Measurements from ENCODE around the gene NPC2. TPM values are rescaled to one million over a fixed set of nuclear protein-coding genes. Genes with fewer than 3 reads are reported as not detected.

NPC2 gene
- polyA plus RNA-seq, 1 donor from 2014 or later, result 46.8 TPM

DNA sequence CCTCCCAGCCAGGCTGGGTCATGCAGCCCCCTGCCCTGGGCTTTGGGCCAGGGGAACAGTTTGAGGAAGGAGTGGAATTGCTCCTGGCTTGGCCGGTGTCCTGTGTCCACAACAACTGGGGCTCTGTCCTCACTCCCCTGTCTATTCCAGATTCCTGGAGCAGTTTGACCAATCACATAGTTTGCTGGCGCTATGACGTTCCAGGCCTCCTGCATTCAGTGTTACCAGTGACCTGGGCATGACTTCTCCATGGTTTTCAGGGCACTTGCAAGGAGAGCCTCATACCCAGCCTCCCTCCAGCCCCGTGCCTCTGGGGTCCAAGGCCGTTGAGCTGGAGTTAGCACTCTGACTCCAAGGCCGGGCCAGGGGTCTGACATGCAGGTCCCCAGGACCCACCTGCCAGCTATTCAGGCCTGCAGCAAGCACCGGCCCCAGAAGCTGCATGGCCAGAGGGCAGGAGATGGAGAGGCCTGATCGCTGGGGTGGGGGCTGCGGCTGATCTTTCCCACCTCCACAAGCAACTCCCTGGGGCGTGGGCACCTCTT lies 34.7 kb upstream of the NPC2 start:
- TF ChIP-seq TAF1 (IDR thresholded peaks at IDR 0.05; ENCODE audit: low read depth), result no peak
- TF ChIP-seq, protein P1, sequence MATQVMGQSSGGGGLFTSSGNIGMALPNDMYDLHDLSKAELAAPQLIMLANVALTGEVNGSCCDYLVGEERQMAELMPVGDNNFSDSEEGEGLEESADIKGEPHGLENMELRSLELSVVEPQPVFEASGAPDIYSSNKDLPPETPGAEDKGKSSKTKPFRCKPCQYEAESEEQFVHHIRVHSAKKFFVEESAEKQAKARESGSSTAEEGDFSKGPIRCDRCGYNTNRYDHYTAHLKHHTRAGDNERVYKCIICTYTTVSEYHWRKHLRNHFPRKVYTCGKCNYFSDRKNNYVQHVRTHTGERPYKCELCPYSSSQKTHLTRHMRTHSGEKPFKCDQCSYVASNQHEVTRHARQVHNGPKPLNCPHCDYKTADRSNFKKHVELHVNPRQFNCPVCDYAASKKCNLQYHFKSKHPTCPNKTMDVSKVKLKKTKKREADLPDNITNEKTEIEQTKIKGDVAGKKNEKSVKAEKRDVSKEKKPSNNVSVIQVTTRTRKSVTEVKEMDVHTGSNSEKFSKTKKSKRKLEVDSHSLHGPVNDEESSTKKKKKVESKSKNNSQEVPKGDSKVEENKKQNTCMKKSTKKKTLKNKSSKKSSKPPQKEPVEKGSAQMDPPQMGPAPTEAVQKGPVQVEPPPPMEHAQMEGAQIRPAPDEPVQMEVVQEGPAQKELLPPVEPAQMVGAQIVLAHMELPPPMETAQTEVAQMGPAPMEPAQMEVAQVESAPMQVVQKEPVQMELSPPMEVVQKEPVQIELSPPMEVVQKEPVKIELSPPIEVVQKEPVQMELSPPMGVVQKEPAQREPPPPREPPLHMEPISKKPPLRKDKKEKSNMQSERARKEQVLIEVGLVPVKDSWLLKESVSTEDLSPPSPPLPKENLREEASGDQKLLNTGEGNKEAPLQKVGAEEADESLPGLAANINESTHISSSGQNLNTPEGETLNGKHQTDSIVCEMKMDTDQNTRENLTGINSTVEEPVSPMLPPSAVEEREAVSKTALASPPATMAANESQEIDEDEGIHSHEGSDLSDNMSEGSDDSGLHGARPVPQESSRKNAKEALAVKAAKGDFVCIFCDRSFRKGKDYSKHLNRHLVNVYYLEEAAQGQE (IDR thresholded peaks at IDR 0.05; ENCODE audit: borderline replicate concordance), result no peak
- no peak for TF ChIP-seq RAD21 (conservative IDR thresholded peaks at IDR 0.05)
- TF ChIP-seq MXI1 (conservative IDR thresholded peaks at IDR 0.05; ENCODE audit: poor library complexity, severe bottlenecking), result no peak
- no peak for TF ChIP-seq POLR2AphosphoS5 (IDR thresholded peaks at IDR 0.05)
- TF ChIP-seq SMC3 (conservative IDR thresholded peaks at IDR 0.05; ENCODE audit: poor library complexity), result no peak
- TF ChIP-seq EZH2 (IDR thresholded peaks at IDR 0.05; ENCODE audit: borderline replicate concordance, insufficient read depth, low read length, poor library complexity, severe bottlenecking), result no peak
- no peak for TF ChIP-seq EP300 (conservative IDR thresholded peaks at IDR 0.05; ENCODE audit: poor library complexity, severe bottlenecking)
- TF ChIP-seq, protein P2, sequence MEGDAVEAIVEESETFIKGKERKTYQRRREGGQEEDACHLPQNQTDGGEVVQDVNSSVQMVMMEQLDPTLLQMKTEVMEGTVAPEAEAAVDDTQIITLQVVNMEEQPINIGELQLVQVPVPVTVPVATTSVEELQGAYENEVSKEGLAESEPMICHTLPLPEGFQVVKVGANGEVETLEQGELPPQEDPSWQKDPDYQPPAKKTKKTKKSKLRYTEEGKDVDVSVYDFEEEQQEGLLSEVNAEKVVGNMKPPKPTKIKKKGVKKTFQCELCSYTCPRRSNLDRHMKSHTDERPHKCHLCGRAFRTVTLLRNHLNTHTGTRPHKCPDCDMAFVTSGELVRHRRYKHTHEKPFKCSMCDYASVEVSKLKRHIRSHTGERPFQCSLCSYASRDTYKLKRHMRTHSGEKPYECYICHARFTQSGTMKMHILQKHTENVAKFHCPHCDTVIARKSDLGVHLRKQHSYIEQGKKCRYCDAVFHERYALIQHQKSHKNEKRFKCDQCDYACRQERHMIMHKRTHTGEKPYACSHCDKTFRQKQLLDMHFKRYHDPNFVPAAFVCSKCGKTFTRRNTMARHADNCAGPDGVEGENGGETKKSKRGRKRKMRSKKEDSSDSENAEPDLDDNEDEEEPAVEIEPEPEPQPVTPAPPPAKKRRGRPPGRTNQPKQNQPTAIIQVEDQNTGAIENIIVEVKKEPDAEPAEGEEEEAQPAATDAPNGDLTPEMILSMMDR (IDR thresholded peaks at IDR 0.05; ENCODE audit: poor library complexity, severe bottlenecking), result no peak
- H3K4me2 ChIP-seq (ENCODE audit: low read length), result no peak overlapping the region
- H3K9me3 ChIP-seq (ENCODE audit: low read length), result no peaks in the 10 kb centered on the region
- no peaks in the 10 kb centered on the region for H3K27me3 ChIP-seq (ENCODE audit: insufficient read depth, low read depth, low read length)
- H3K36me3 ChIP-seq (ENCODE audit: insufficient read depth, low read length), result no peaks in the 10 kb centered on the region
- no peak overlapping the region for H3K9ac ChIP-seq (ENCODE audit: low read length)
- no peak overlapping the region for H2AFZ ChIP-seq (ENCODE audit: low read depth, low read length)
- H3K79me2 ChIP-seq (replicated peaks; ENCODE audit: insufficient read depth, low read length), result no peaks in the 10 kb centered on the region
- no peak overlapping the region for H3K27ac ChIP-seq (ENCODE audit: low read length)
- no peaks in the 10 kb centered on the region for H4K20me1 ChIP-seq (ENCODE audit: insufficient read depth)
- H3K4me3 ChIP-seq (ENCODE audit: low read length), result no peak overlapping the region
- no peaks in the 10 kb centered on the region for H3F3A ChIP-seq (ENCODE audit: insufficient read depth, low read length, poor library complexity, severe bottlenecking)
- no peaks in the 10 kb centered on the region for H3K9me2 ChIP-seq (ENCODE audit: insufficient read depth, low read length)

DNA sequence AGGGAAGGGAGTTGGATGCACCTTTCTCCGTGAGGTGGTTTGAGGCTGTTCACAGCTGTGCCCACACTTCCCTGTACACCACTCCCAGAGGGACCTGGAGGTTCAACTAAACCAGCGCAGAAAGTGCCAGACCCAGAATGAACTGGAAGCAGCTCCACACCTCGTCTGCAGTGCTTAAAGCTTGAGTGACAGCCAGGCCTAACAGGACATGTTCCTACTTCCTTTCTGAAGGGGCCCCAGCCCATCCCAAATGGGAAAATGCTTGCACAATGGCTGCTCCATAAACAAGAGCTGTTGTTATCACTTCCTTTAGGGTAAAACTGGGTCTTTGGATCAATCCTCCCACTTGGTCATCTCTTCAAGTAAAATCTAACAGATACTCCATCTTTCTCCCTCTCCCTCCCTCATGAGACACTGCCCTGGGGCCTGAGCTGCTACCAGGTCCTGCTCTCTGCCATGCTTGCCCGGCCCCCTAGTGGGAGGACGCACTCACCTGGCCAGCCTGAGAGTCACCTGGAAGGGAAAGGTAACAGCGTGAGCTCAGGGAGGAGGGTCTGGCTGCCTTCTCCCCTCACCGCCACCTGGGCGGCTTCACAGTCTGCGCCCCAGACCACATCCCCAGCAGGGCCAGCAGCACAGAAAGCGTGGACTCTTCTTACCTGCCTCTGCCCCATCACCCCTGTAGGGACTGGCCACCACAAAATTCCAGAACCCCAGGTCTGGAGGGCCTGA lies 33.9 kb upstream of the NPC2 start:
- Histone ChIP-seq H3K9ac (ENCODE audit: low read length) (no peak overlapping the region), H3F3A (ENCODE audit: insufficient read depth, low read length, poor library complexity, severe bottlenecking) (no peaks in the 10 kb centered on the region), H3K27ac (ENCODE audit: low read length) (no peak overlapping the region), H3K4me2 (ENCODE audit: low read length) (no peak overlapping the region), H3K79me2 (replicated peaks; ENCODE audit: insufficient read depth, low read length) (no peaks in the 10 kb centered on the region), H4K20me1 (ENCODE audit: insufficient read depth) (no peaks in the 10 kb centered on the region), H3K36me3 (ENCODE audit: insufficient read depth, low read length) (no peaks in the 10 kb centered on the region), H3K27me3 (ENCODE audit: insufficient read depth, low read depth, low read length) (no peaks in the 10 kb centered on the region), H3K9me3 (ENCODE audit: low read length) (no peaks in the 10 kb centered on the region), H2AFZ (ENCODE audit: low read depth, low read length) (no peak overlapping the region), H3K9me2 (ENCODE audit: insufficient read depth, low read length) (no peaks in the 10 kb centered on the region), H3K4me3 (ENCODE audit: low read length) (no peak overlapping the region)
- TF ChIP-seq MXI1 (conservative IDR thresholded peaks at IDR 0.05; ENCODE audit: poor library complexity, severe bottlenecking) (no peak), TAF1 (IDR thresholded peaks at IDR 0.05; ENCODE audit: low read depth) (no peak), EP300 (conservative IDR thresholded peaks at IDR 0.05; ENCODE audit: poor library complexity, severe bottlenecking) (no peak), SMC3 (conservative IDR thresholded peaks at IDR 0.05; ENCODE audit: poor library complexity) (no peak), RAD21 (conservative IDR thresholded peaks at IDR 0.05) (no peak), POLR2AphosphoS5 (IDR thresholded peaks at IDR 0.05) (no peak), EZH2 (IDR thresholded peaks at IDR 0.05; ENCODE audit: borderline replicate concordance, insufficient read depth, low read length, poor library complexity, severe bottlenecking) (no peak)
- TF ChIP-seq, protein P1 (IDR thresholded peaks at IDR 0.05; ENCODE audit: borderline replicate concordance), result no peak
- TF ChIP-seq, protein P2 (IDR thresholded peaks at IDR 0.05; ENCODE audit: poor library complexity, severe bottlenecking), result no peak

Data from neural cell (in vitro differentiated cells).